ENCODE results near the gene DPYD.

The DPYD gene

GRCh38 chr1:97693601-97694000 lies 227.2 kb downstream of the DPYD start:
- DNase-seq (ENCODE audit: low read depth in 2 of 2): no peak

GRCh38 chr1:97691325-97691724 lies 229.5 kb downstream of the DPYD start:
- DNase-seq (ENCODE audit: low read depth in 2 of 2): no peak

GRCh38 chr1:97685360-97685759 lies 235.5 kb downstream of the DPYD start:
- no peak for DNase-seq (ENCODE audit: low read depth in 2 of 2)

GRCh38 chr1:97680894-97681293 lies 239.9 kb downstream of the DPYD start:
- no peak for DNase-seq (ENCODE audit: low read depth in 2 of 2)

GRCh38 chr1:97680470-97680869 lies 240.4 kb downstream of the DPYD start:
- no peak for DNase-seq (ENCODE audit: low read depth in 2 of 2)

GRCh38 chr1:97677702-97678101 lies 243.1 kb downstream of the DPYD start:
- DNase-seq (ENCODE audit: low read depth in 2 of 2): no peak

GRCh38 chr1:97674517-97674916 lies 246.3 kb downstream of the DPYD start:
- no peak for DNase-seq (ENCODE audit: low read depth in 2 of 2)

GRCh38 chr1:97668945-97669344 lies 251.9 kb downstream of the DPYD start:
- DNase-seq (ENCODE audit: low read depth in 2 of 2): no peak

- DNase-seq (ENCODE audit: low read depth in 2 of 2): no peak
These were observed 260.3 kb downstream of the DPYD start for GRCh38 chr1:97660431-97661105.

GRCh38 chr1:97654876-97655585 lies 265.8 kb downstream of the DPYD start:
- no peak for DNase-seq (ENCODE audit: low read depth in 2 of 2)

GRCh38 chr1:97651250-97651649 lies 269.6 kb downstream of the DPYD start:
- DNase-seq (ENCODE audit: low read depth in 2 of 2): no peak

- DNase-seq (ENCODE audit: low read depth in 2 of 2): no peak
These were observed 271.2 kb downstream of the DPYD start for GRCh38 chr1:97649591-97649990.

- DNase-seq (ENCODE audit: low read depth in 2 of 2): no peak
These were observed 273.1 kb downstream of the DPYD start for GRCh38 chr1:97647776-97648175.

GRCh38 chr1:97646071-97646470 lies 274.8 kb downstream of the DPYD start:
- DNase-seq (ENCODE audit: low read depth in 2 of 2): no peak

GRCh38 chr1:97640677-97641076 lies 280.2 kb downstream of the DPYD start:
- no peak for DNase-seq (ENCODE audit: low read depth in 2 of 2)

- no peak for DNase-seq (ENCODE audit: low read depth in 2 of 2)
These were observed 283.9 kb downstream of the DPYD start for GRCh38 chr1:97636941-97637340.

GRCh38 chr1:97634758-97635157 lies 286.1 kb downstream of the DPYD start:
- DNase-seq (ENCODE audit: low read depth in 2 of 2): no peak

- no peak for DNase-seq (ENCODE audit: low read depth in 2 of 2)
These were observed 288.1 kb downstream of the DPYD start for GRCh38 chr1:97632776-97633175.

- no peak for DNase-seq (ENCODE audit: low read depth in 2 of 2)
These were observed 288.8 kb downstream of the DPYD start for GRCh38 chr1:97632075-97632474.

- no peak for DNase-seq (ENCODE audit: low read depth in 2 of 2)
These were observed 289.9 kb downstream of the DPYD start for GRCh38 chr1:97630948-97631347.

- no peak for DNase-seq (ENCODE audit: low read depth in 2 of 2)
These were observed 290.6 kb downstream of the DPYD start for GRCh38 chr1:97630281-97630680.

GRCh38 chr1:97623220-97623619 lies 297.6 kb downstream of the DPYD start:
- DNase-seq (ENCODE audit: low read depth in 2 of 2): no peak

GRCh38 chr1:97621955-97622354 lies 298.9 kb downstream of the DPYD start:
- DNase-seq (ENCODE audit: low read depth in 2 of 2): no peak

GRCh38 chr1:97619706-97620105 lies 301.1 kb downstream of the DPYD start:
- DNase-seq (ENCODE audit: low read depth in 2 of 2): no peak
